Karpas-422 (cell line): ENCODE measurements around the gene SYTL1. TPM values are rescaled to one million over a fixed set of nuclear protein-coding genes. Genes with fewer than 3 reads are reported as not detected.

Experiments used
- DNase-seq: peaks from one replicate; pipeline ENCODE4 v3.0.0-alpha.2; 2015
- H2AFZ ChIP-seq: fragments of 200-600 bp; sonication (generic); 2 replicates; pipeline ENCODE4 v1.6.1; 2014; ENCODE audit warnings: antibody characterized with exemption, low read length, mixed read lengths
- H3K27ac ChIP-seq: fragments of 200-600 bp; sonication (generic); 2 replicates; pipeline ENCODE4 v1.5.1; 2014; ENCODE audit warnings: mild to moderate bottlenecking, low read length, moderate library complexity
- H3K27me3 ChIP-seq: fragments of 200-600 bp; sonication (generic); 2 replicates; pipeline ENCODE4 v1.6.1; 2014; ENCODE audit warnings: low read length, mixed read lengths
- H3K36me3 ChIP-seq: fragments of 200-600 bp; sonication (generic); 2 replicates; pipeline ENCODE4 v1.6.1; 2014; ENCODE audit warnings: low read length, mixed read lengths; ENCODE audit not compliant: insufficient read depth
- H3K4me1 ChIP-seq: fragments of 200-600 bp; sonication (generic); 2 replicates; pipeline ENCODE4 v1.6.1; 2014; ENCODE audit warnings: mild to moderate bottlenecking, low read length, mixed read lengths
- H3K4me2 ChIP-seq: fragments of 200-600 bp; sonication (generic); 2 replicates; pipeline ENCODE4 v1.6.1; 2014; ENCODE audit warnings: low read length, low read depth, mild to moderate bottlenecking; ENCODE audit not compliant: poor library complexity, severe bottlenecking
- H3K4me3 ChIP-seq: fragments of 200-600 bp; sonication (generic); 2 replicates; pipeline ENCODE4 v1.5.1; 2014; ENCODE audit warnings: mild to moderate bottlenecking, antibody characterized with exemption, low read length, mixed read lengths
- H3K79me2 ChIP-seq: fragments of 200-600 bp; sonication (generic); 2 replicates; pipeline ENCODE4 v1.6.1; 2014; ENCODE audit warnings: mild to moderate bottlenecking, low read length, mixed read lengths
- H3K9ac ChIP-seq: fragments of 200-600 bp; sonication (generic); 2 replicates; pipeline ENCODE4 v1.6.0; 2014; ENCODE audit warnings: low read length
- H3K9me2 ChIP-seq: fragments of 200-600 bp; sonication (generic), shearing (Covaris generic); replicated peaks from 2 replicates; pipeline ENCODE4 v1.6.0; 2014; ENCODE audit warnings: mild to moderate bottlenecking, low read length, moderate library complexity; ENCODE audit not compliant: insufficient read depth
- H3K9me3 ChIP-seq: fragments of 300-700, 200-600 bp; sonication (generic); 2 replicates; pipeline ENCODE4 v1.6.1; 2014; ENCODE audit warnings: low read length, mixed read lengths
- H4K20me1 ChIP-seq: fragments of 200-600 bp; sonication (generic); 2 replicates; pipeline ENCODE4 v1.6.1; 2014; ENCODE audit warnings: mild to moderate bottlenecking, antibody characterized with exemption, low read length, low read depth; ENCODE audit not compliant: insufficient read depth
- total RNA-seq: library from RNA; depleted of rRNA; stranded (reverse); fragments of >200 nt; shearing (Covaris generic); gene quantifications from 2 replicates; pipeline ENCODE4 v1.2.3, GENCODE V29; 2014; ENCODE audit warnings: low replicate concordance

Gene SYTL1
- total RNA-seq, 1 experiment from 2014 or later: 35.6 TPM

DNA sequence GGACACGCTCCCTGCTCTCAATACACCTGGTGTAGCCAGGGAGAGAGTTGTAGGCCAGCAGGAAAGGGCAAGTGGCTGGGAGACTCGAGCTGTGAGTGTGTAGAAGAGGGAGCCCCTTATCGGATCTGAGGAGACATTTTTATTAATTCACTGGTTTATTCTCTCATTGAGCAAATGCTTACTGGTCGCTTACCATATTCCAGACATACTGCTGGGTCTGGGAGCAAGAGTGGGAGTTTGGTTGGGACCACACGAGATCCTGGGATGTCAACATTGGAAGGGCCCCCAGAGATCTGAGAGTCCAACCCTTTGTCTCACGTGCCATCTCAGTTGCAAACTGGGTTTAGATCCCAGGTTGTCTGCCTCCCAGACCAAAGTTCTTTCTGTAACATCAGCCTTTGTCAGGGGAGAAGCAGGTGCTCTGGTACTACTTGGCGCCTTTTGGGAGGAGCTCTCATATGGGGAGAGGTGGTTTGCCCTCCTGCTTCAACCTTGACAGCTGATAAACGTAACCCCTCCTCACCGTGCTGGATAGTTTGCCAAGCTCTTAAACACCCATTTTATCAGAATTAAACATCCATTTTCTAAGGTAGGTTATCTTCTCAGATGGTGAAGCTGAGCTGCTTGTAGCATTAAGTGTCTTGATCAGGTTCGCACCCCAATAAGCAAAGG, 19.1 kb upstream of the SYTL1 start:
- peak overlapping the region; percentile 96 for H3K4me3 ChIP-seq
- peaks cover 21% of the 10 kb centered on the region for H3K4me1 ChIP-seq
- no peak for DNase-seq
- no peaks in the 10 kb centered on the region for H3K9me2 ChIP-seq
- H3K9ac ChIP-seq: peak overlapping the region; percentile 98
- H3K36me3 ChIP-seq: peaks cover 25% of the 10 kb centered on the region; the same call in 1 of the 2 replicates
- H3K27me3 ChIP-seq: no peaks in the 10 kb centered on the region
- peak overlapping the region; percentile 52; the same call in 1 of the 2 replicates for H2AFZ ChIP-seq
- peak overlapping the region; percentile 100 for H3K4me2 ChIP-seq
- no peaks in the 10 kb centered on the region for H4K20me1 ChIP-seq
- peak overlapping the region; percentile 73 for H3K27ac ChIP-seq
- peaks cover 56% of the 10 kb centered on the region for H3K79me2 ChIP-seq
- no peaks in the 10 kb centered on the region for H3K9me3 ChIP-seq

DNA sequence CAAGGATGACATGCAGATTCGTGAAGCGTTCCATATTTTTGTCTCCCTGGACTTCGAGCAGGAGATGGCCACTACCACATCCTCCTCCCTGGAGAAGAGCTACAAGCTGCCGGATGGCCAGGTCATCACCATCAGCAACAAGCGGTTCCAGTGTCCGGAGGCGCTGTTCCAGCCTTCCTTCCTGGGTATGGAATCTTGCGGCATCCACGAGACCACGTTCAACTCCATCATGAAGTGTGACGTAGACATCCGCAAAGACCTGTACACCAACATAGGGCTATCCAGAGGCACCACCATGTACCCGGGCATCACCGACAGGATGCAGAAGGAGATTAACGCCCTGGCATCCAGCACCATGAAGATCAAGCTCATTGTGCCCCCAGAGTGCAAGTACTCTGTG, 16.5 kb upstream of the SYTL1 start:
- Histone ChIP-seq H3K36me3 (peaks cover 35% of the 10 kb centered on the region; the same call in 1 of the 2 replicates), H3K27me3 (no peaks in the 10 kb centered on the region)
- DNase-seq: no peak

DNA sequence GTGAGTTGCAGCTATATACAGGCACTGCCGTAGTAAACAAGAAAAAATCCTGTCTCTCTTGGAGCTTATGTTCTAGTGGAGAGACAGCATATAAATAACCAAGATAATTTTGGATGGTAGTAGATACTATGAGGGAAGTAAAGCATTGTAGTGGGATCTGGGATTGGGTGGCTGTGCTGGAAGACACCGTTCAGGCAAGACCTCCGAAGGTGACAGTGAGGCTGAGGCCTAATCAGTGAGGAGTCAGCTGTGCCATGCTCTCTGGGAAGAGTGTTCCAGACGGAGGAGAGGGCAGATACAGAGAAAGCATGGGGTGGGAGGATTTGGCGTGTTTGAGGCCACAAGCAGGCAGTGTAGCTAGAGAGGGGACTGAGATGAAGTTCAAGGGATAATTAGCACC, 13.9 kb upstream of the SYTL1 start:
- H3K9me2 ChIP-seq: no peaks in the 10 kb centered on the region
- DNase-seq: no peak
- peaks cover 71% of the 10 kb centered on the region for H3K79me2 ChIP-seq
- H4K20me1 ChIP-seq: no peaks in the 10 kb centered on the region; the same call in 1 of the 2 replicates
- no peaks in the 10 kb centered on the region for H3K27me3 ChIP-seq
- H3K4me2 ChIP-seq: no peak overlapping the region
- H3K9ac ChIP-seq: no peak overlapping the region
- no peaks in the 10 kb centered on the region for H3K9me3 ChIP-seq
- H2AFZ ChIP-seq: no peak overlapping the region
- peaks cover 10% of the 10 kb centered on the region for H3K4me1 ChIP-seq
- H3K27ac ChIP-seq: no peak overlapping the region
- no peak overlapping the region for H3K4me3 ChIP-seq
- H3K36me3 ChIP-seq: peaks cover 41% of the 10 kb centered on the region; the same call in 1 of the 2 replicates

More for the DNA sequence above, 16.5 kb upstream of the SYTL1 start:
- no peak overlapping the region for H3K4me3 ChIP-seq
- H3K4me1 ChIP-seq: peaks cover 21% of the 10 kb centered on the region
- no peak overlapping the region for H3K27ac ChIP-seq
- no peak overlapping the region for H3K9ac ChIP-seq
- peaks cover 73% of the 10 kb centered on the region for H3K79me2 ChIP-seq
- H3K9me3 ChIP-seq: no peaks in the 10 kb centered on the region
- no peak overlapping the region for H3K4me2 ChIP-seq
- H4K20me1 ChIP-seq: no peaks in the 10 kb centered on the region; the same call in 1 of the 2 replicates
- H3K9me2 ChIP-seq: no peaks in the 10 kb centered on the region
- no peak overlapping the region for H2AFZ ChIP-seq

DNA sequence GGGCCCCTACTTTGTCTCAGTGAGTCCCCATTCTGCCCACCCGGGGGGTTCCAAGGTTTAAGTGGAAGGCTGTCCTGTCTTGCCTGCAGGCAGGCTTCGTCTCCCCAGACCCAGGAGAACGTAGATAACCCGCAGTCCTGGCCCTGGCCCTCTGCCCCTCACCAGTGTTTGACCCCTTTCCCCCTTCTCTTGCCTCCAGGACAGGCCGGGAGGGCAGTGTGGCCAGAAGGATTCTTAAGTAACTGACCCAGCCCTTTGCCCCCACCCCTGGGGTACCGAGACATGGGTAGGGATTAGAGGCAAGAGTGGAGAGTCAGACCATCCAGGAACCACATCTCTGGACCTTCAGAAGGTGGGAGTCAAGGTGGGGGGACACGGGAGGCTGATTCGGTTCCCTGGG, 11.0 kb upstream of the SYTL1 start:
- no peak overlapping the region for H3K4me3 ChIP-seq
- H3K79me2 ChIP-seq: peaks cover 43% of the 10 kb centered on the region
- no peaks in the 10 kb centered on the region for H3K9me2 ChIP-seq
- no peak overlapping the region for H3K4me2 ChIP-seq
- H3K36me3 ChIP-seq: peaks cover 34% of the 10 kb centered on the region; the same call in 1 of the 2 replicates
- no peak overlapping the region for H3K9ac ChIP-seq
- no peaks in the 10 kb centered on the region for H3K4me1 ChIP-seq
- no peaks in the 10 kb centered on the region for H3K9me3 ChIP-seq
- no peaks in the 10 kb centered on the region; the same call in 1 of the 2 replicates for H4K20me1 ChIP-seq
- H2AFZ ChIP-seq: no peak overlapping the region
- no peaks in the 10 kb centered on the region for H3K27me3 ChIP-seq
- H3K27ac ChIP-seq: no peak overlapping the region
- DNase-seq: no peak

DNA sequence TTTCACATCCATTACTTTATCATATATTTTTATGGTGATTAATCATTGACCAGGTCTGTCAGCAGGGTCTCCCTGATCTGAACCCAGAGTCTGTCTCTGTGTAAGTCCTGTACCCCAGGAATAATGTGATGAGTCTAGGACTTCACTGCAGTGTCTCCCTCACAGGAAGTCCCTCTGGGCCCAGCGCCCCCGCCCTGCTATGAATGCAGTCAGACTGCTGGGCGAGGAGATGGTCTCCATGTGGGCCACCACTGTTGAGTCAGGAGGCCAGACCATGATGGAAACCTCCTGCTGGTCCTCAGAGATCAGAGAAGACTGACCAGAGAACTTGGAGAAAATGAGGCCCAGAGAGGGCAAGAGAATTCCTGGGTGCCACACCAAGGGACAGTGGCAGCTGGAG, 10.4 kb upstream of the SYTL1 start:
- H3K79me2 ChIP-seq: peaks cover 37% of the 10 kb centered on the region
- no peak for DNase-seq
- H3K9ac ChIP-seq: no peak overlapping the region
- no peak overlapping the region for H3K4me3 ChIP-seq
- no peak overlapping the region for H3K4me2 ChIP-seq
- no peak overlapping the region for H2AFZ ChIP-seq
- no peaks in the 10 kb centered on the region for H3K9me2 ChIP-seq
- no peak overlapping the region for H3K27ac ChIP-seq
- H3K27me3 ChIP-seq: no peaks in the 10 kb centered on the region
- H3K36me3 ChIP-seq: peaks cover 29% of the 10 kb centered on the region
- H4K20me1 ChIP-seq: no peaks in the 10 kb centered on the region; the same call in 1 of the 2 replicates
- no peaks in the 10 kb centered on the region for H3K9me3 ChIP-seq
- no peaks in the 10 kb centered on the region for H3K4me1 ChIP-seq

DNA sequence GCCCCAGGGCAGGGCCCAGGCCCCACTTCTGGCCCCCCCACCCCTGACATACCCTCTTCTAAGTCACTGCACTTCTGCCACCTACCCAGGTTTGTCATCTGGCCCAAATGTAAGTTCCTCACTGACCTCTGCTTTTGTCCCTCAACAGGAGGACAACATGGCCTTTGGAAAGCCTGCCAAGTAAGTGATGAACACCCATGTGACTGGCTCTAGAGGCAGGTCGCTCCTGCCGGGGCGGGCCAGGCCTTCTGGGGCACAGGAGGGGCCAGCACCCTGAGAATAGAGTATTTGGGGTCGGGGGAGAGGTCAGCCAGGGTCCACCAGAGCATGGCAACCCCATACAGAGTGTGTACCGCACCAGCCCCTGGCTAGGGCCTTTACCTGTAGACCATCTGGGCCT, 9.9 kb upstream of the SYTL1 start:
- Histone ChIP-seq H3K9me2 (no peaks in the 10 kb centered on the region), H3K4me3 (no peak overlapping the region), H3K27ac (no peak overlapping the region), H3K9me3 (no peaks in the 10 kb centered on the region), H2AFZ (no peak overlapping the region), H3K36me3 (peaks cover 26% of the 10 kb centered on the region), H3K4me1 (no peaks in the 10 kb centered on the region), H3K9ac (no peak overlapping the region), H3K4me2 (no peak overlapping the region), H3K27me3 (no peaks in the 10 kb centered on the region), H3K79me2 (peaks cover 32% of the 10 kb centered on the region), H4K20me1 (no peaks in the 10 kb centered on the region; the same call in 1 of the 2 replicates)
- DNase-seq: no peak

DNA sequence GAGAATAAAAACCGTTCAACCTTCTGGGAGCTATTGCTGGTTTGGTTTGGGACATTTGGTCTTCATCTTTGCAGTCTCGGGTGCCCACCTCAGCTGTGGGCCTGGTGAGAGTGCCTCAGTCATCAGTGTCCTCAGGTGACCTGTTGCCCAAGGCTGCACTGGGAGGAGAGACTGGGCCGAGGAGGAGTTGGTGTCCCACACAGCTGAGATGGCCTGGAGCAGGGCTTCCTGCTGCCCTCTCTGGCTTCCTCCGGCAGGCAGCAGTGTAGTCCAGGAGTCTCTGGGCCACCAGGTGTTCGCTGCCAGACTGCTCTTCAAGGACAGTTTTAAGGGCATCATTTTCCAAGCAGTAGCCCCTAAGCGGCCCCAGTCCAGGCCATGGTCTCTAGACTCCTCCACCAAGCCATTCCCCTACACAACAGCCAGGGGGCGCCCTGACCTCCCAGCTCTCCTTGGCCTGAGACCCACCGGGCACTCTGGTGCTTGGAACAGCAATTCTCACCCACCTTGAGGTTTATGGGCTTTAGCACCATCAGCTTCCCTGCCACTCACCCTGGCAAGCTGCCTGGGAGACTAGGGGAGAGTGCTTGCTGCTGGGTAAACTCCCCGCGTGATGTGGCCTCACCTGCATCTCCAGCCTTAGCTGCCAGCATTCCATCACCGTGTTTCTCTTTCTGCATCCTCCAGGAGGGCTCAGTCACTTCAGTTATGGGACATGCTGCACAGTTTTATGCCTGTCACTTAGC, 9.1 kb upstream of the SYTL1 start:
- peak; percentile 77 for DNase-seq
- Histone ChIP-seq H3K4me2 (no peak overlapping the region), H3K9me2 (no peaks in the 10 kb centered on the region), H3K9me3 (no peaks in the 10 kb centered on the region), H3K27ac (no peak overlapping the region), H2AFZ (no peak overlapping the region), H3K4me1 (no peaks in the 10 kb centered on the region), H3K36me3 (peaks cover 23% of the 10 kb centered on the region), H3K9ac (no peak overlapping the region), H3K79me2 (peaks cover 25% of the 10 kb centered on the region), H3K4me3 (no peak overlapping the region), H4K20me1 (no peaks in the 10 kb centered on the region; the same call in 1 of the 2 replicates), H3K27me3 (no peaks in the 10 kb centered on the region)

DNA sequence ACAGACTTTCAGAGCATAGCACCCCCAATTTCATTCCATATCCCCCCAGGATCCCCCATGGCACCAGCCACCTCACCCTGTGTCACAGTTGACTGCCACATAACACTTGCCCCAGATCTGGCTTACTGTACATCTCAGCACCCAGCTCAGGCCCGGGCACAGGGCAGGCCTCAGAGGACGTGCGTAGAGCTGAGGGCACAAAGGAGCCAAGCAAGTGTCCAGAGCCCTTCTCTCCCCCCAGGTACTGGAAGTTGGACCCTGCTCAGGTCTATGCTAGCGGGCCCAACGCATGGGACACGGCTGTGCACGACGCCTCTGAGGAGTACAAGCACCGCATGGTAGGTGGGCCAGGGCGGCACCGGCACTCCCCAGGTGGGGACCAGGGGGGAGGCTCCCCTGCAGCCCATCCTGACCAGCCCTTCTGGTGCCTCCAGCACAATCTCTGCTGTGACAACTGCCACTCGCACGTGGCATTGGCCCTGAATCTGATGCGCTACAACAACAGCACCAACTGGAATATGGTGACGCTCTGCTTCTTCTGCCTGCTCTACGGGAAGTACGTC, 8.0 kb upstream of the SYTL1 start:
- Histone ChIP-seq H3K79me2 (peaks cover 14% of the 10 kb centered on the region), H3K27me3 (no peaks in the 10 kb centered on the region), H3K9ac (no peak overlapping the region), H2AFZ (no peak overlapping the region), H3K4me2 (no peak overlapping the region), H3K36me3 (peaks cover 18% of the 10 kb centered on the region), H3K27ac (no peak overlapping the region), H3K9me2 (no peaks in the 10 kb centered on the region), H3K4me3 (no peak overlapping the region), H3K4me1 (no peaks in the 10 kb centered on the region), H4K20me1 (no peaks in the 10 kb centered on the region), H3K9me3 (no peaks in the 10 kb centered on the region)
- DNase-seq: no peak
